Activated CD8-positive, alpha-beta memory T cell treated with anti-CD3 and anti-CD28 coated beads for 4 hours (primary cell): ENCODE measurements around the gene FUT6.

ENCODE experiments used
- DNase-seq, 2 donors: peaks; one replicate each; pipeline ENCODE4 v3.0.0-alpha.2; 2020; ENCODE audit warnings: low read depth in 2 of 2

FUT6 gene

GRCh38 chr19:5805462-5806132 lies 33.9 kb downstream of the FUT6 start:
- DNase-seq: no peak

DNA sequence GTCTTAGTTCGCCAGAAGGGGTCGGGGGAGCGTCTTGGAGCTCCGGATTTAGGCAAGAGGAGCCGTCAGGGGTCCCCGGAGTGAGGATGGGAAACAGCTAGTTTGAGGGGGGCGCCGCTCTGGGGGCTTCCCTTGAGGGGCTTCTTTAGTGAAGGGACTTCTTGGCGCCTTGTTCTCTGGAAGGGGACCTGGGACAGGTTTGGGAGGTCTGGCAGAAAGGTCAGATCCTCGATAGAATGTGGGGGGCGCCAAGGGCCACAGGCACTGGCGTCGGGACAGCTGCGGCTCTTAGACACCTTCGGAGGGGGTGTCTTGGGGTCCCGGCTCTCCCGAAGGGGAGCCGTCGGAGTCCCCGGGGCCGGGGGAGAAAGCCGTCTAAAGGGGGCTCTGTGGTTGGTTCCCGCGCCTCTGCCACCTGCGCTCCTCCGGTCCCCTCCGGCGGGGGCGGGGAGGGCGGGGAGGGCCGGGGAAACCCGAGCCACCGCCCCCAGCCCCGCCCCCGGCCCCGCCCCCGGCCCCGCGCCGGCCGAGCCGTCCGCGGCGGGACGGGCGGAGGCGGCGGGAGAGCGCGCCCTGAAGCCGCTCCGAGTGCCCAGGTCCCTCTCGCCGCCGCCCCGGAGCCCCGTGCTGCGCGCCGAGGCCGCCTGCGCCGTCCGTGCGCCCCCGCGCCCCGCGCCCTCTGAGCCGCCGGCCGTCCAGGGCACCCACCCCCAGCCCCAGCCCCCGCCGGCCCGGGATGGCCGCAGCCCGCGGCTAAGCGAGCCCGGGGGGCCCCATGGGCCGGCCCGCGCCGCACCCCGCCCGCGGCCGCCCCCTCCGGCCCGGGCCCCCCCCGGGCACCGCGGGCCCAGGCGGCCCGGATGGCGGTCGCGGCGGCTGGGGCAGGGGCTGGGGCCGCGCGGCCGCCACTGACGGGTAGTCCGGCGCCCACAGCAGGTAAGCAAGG lies 34.7 kb downstream of the FUT6 start, which contains the start of gene NRTN:
NRTN (plus strand) TSS at position 552 of the 946 bp plus-strand sequence. CDS start 19,099 bp downstream, outside the sequence.
- DNase-seq: no peak

DNA sequence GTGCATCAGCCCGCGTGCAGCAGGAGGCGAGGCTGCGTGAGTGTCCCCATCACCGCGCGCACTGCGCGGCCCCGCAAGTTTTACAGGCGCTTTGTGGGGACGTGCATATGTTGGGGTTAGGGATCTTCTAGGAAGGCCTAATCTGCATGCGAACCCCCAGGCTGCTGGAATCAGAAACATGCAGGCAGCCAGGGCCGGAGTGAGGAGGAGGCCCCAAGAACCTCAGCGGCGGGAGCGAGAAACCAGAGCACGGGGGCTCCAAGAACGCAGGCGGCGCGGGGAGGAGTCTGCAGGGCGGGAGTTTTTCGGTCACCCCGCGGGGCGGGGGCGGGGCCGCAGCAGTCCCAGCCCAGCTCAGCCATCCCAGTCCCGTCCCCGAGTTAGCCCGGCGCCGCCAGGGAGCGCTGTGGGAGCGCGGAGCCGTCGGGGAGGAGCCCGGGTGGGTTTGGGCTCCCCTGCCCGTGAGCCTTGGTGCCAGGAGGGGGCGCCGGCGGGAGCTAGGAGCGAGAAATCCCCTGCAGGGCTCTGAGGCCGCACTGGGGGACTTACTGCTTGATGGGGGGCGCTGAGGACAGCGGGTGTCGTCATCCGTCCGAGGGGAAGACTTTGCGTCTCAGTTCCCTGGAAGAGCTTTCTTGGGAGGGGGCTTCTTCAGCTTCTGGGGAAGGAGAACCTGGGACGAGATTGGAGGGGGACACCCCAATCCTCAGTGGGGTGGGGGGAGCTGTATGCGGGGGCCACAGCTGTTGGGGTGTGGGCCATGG lies 35.6 kb downstream of the FUT6 start:
- DNase-seq: peak; percentile 74 to 76

- no peak for DNase-seq
Measured at GRCh38 chr19:5803441-5803751, 36.1 kb downstream of the FUT6 start.

- no peak for DNase-seq
Measured at GRCh38 chr19:5801796-5802619, 37.5 kb downstream of the FUT6 start.

DNA sequence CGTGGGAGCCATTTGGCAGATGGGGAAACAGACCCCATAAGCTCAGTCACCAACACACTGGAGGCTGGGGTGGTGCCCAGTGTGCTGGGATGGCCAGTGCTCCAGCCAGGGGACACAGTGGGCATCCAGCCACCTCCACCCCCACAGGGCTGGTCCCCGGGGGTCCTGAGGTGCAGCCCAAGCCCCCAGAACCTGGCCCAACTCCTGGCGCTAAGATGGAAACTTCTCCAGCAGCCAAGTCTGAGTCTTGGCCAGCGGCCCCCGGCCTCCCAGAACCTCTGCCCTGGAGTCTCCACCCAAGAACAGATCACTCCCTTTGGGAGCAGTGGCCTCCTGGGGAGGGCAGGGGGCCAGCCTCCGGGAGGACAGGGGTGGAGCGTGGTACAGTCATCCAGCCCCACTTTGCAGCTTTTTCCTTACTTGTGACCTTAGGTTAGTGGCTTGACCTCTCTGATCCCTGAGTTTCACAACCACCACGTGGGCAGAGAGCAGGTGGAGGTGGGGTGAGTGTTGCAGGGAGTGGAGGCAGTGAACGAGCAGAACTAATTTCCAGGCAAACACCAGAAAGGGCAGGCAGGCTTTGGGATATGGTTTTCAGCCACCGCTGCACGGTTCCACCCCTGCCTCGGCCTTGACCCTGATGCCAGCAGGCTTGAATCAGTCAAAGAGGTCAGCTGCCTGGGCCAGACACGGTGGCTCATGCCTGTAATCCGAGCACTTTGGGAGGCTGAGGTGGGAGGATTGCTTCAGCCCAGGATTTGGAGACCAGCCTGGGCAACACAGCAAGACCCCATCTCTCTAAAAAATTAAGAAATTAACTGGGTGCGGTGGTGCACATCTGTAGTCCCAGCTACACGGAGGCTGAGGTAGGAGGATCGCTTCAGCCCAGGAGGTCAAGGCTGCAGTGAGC lies 38.9 kb downstream of the FUT6 start:
- DNase-seq: no peak

DNA sequence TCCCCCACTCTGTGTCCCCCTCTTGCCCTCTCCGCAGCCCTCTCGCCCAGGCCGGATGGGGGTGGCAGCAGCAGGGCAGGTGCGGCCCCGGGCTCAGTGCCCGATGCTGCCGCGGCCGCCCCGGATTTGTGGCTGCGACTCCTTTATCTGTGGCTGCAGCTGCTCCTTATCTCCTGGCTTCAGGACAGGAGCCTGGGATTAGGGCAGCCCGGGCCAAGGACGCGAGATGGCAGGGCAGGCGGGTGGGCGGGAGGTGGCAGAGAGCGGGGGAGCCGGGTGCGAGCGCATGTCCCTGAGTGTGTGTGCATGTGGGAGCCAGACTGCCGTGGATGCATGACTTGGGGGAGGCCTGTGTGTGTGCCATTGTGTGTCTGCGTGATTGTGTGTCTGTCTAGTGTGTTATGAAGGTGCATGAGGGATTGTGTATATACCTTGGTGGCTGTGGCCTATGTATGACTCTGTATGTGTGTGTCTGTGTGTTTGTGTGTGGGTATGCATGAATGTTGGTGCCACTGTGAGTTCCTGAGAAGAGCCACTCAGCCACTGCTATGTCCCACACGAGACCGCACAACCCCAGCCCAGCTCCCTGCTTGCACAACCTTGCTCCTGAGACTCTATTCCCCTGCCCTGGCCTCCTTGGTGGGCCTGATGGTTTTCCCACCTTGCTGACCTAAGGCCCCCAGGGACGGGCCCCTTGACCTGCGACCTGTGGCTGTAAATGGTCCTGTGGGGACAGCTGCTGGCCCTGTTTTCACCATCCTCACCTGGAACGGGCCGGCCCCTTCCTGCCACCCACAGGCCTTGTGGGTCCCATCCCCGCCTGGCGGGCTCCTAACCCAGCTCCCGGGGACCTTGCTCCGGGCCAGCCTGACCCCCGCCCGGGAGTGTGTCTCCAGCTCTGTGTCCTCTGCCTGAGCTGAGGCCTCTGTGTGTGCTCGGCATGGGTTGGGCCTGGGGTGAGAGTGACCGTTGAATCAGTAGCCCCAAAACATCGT lies 40.0 kb downstream of the FUT6 start:
- no peak for DNase-seq

GRCh38 chr19:5798244-5798643 lies 41.3 kb downstream of the FUT6 start:
- no peak for DNase-seq

DNA sequence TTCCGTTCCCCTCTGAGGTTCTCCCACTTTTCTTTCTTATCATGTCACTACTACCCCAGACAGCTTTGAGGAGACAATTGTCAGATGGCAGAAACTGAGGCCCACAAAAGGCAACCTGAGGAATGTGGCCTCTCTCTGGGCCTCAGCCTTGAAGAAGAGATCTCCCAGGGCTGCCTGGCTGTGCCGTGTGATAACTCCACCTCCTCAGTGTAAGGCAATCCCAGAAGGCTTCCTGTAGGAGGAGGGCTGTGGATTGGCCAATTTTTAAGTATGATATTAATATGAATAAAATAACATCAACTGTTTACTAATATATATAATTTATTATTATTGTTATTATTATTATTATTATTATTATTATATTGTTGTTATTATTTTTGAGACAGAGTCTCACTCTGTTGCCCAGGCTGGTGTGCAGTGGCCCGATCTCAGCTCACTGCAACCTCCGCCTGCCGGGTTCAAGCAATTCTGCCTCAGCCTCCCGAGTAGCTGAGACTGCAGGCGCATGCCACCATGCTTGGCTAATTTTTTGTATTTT lies 44.1 kb downstream of the FUT6 start:
- DNase-seq: no peak

- DNase-seq: no peak
Measured at GRCh38 chr19:5793188-5793587, 46.3 kb downstream of the FUT6 start.

DNA sequence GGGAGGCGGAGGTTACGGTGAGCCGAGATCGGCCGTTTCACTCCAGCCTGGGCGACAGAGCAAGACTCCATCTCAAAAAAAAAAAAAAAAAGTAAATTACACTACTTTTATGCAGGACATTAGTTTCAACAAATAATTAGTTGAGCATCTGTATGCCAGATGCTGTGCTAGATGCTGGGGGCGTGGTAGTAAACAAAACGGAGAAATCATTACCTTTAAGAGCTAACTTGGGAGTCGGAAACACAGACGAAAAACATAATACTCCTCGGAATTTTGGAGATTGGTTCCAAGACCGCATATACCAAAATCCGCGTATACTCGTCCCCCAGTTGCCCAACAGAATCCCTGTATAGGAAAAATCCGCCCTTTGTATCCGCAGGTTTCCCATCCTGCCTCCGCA lies 47.3 kb downstream of the FUT6 start:
- no peak for DNase-seq

DNA sequence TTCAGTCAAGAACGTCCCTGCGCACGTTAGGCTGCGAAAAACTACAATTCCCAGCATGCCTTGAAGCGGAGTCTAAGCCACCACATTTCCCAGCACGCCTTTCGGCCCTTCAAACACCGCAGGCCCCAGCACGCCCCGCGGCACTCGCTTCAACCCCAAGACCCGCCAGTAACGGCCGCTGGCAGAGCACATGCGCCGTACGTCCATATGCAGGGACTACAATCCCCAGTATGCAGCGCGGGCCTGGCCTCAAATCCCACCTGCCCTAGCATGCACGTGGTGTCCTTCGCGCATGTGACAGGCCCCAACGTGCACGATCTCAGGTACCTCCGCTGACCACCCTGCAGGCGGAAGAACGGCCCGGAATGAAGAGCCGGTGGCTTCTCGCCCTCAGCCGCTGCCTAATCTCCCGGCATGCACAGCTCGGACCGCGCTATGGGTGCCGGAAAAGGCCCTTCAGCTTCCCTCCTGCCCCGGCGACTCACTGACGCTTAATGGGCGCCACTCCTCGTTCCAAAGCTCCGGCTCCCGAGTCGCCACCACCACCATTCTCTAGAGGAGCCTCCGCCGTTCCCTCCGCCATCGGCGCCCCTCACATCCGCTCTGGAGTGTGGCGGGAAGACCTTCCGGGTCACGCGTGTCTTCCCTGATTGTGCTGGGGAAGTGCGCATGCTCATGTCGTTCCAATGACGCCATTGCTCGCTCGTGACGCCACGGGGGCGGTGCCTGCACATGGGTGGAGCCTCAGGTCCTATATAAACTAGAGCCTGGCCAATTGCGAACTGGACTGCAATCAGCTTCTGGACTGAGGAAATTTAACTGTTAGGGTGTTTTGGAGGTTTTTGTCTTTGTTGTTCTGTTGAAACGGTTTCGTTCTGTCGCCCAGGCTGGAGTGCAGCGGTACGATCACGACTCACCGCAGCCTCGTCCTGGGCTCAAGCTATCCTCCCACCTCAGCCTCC lies 48.7 kb downstream of the FUT6 start, which contains the start of gene DUS3L:
DUS3L (minus strand) TSS at position 605 of the 962 bp plus-strand sequence; CDS start at position 583, 22 bp downstream.
- peak; percentile 89 to 92 for DNase-seq

GRCh38 chr19:5789886-5790558 lies 49.5 kb downstream of the FUT6 start:
- DNase-seq: no peak

DNA sequence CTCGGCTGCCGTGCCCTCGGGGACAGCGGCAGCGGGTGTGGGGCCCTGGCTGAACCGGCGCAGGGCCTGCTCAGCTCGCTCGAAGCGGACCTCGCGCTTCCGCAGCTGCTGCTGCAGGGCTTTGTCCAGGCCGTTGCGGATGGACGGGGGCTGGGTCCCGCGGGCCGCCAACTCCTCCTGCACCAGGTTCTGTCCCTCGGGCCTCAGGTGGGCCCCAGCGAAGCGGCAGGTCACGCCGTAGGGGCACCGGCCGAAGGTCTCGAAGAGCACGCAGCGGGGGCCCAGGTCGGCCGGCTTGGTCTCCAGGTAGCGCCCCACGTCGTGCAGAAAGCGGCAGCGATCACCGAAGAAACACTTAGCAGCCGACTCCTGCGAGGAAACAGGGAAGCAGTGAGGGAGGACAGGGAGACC lies 50.1 kb downstream of the FUT6 start:
- no peak for DNase-seq

DNA sequence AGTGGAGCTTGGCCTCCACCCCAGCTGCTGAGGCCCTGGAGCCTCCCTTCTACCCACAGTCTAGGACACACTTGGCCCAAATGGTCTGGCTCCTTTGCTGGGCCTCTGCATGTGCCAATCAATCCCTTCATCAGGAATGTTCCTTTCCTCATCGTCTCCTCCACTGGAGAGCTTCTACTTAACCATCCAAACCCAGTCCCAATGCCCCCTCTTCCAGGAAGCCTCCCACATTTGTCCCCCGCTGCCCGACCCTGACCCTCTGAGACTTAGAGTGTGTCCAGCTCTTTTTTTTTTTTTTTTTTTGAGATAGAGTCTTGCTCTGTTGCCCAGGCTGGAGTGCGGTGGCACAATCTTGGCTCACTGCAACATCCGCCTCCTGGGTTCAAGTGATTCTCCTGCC lies 51.1 kb downstream of the FUT6 start:
- DNase-seq: no peak

DNA sequence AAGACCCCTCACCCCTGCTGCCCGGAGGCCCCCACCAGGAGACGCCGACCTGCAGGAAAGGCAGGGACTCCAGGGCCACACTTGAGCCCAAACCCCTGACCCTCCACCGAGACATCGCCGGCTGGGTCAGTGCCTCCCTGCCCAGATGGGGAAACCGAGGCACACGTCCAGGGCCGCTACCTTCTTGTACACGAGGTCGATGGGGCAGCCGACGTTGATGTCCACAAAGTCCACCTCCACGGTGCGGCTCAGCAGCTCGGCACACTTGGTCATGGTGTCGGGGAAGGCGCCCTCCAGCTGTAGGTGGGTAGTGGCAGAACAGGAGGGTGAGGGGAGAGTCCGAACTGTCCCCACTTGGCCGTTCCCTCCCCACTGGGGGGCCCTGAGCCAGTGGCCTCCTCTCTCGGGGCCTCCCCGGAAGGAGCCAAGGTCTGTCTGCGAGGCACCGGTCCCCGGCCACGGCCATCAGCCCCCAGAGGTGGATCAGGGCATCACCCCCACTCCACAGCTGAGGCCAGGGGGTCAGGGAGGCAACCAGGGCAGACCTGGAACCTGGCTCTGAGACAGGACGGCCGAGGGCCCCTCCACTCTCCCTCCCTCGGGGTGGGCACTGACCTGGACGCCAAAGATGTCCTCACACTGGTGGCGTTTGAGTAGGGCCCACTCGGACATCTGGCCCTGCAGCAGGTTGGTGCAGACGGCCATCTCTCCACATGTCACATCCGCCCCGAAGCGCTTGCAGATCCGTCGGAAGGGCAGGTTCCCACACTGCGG lies 51.9 kb downstream of the FUT6 start:
- DNase-seq: no peak
